Measurements from ENCODE around the gene CTNND2.

CTNND2 gene

DNA sequence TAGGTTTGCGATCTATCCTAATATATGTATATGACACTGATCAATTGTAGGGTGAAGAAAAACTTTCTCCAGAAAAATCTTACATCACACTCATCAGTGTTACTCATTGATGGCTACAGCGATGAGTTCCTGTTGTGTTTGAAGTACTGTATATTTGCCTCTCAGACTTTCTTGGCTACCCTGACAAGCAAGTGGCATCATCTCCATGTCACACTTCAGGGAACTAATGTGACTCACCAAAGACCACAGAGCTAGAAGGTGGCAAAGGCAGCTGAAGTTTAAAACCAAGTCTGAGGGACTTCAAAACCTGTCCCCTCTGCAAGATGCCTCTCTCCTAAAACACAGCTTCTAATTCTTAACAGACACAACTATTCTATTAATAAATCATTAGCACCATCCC lies 451.4 kb downstream of the CTNND2 start:
- no peaks in the 10 kb centered on the region for H3K27me3 ChIP-seq (ENCODE audit: control insufficient read depth in 1 of 2, insufficient read depth in 1 of 2, low read length in 2 of 2)
- no peak overlapping the region for H3K18ac ChIP-seq (ENCODE audit: low read depth in 1 of 2, low read length in 2 of 2)
- DNase-seq = no peak
- H3K27ac ChIP-seq (ENCODE audit: low read length, poor library complexity, severe bottlenecking) = no peak overlapping the region
- H3K14ac ChIP-seq (ENCODE audit: low read length in 2 of 2) = no peak overlapping the region
- H2BK15ac ChIP-seq (ENCODE audit: low read depth, poor library complexity, severe bottlenecking) = no peak overlapping the region
- no peaks in the 10 kb centered on the region for H3K79me1 ChIP-seq (replicated peaks; ENCODE audit: low read length, poor library complexity, severe bottlenecking)
- H3K4ac ChIP-seq (ENCODE audit: low read depth in 1 of 2, low read length in 2 of 2) = no peak overlapping the region
- no peaks in the 10 kb centered on the region for H3K9me3 ChIP-seq (ENCODE audit: control insufficient read depth, low read length)
- H3K23ac ChIP-seq (ENCODE audit: low read length in 2 of 2) = no peak overlapping the region
- H2BK12ac ChIP-seq (ENCODE audit: low read length in 2 of 2) = no peak overlapping the region
- no peak overlapping the region for H2AK5ac ChIP-seq (ENCODE audit: low read length, severe bottlenecking)
- no peak overlapping the region for H4K91ac ChIP-seq (ENCODE audit: low read length)
- no peak overlapping the region for H3K4me2 ChIP-seq (ENCODE audit: low read length, poor library complexity, severe bottlenecking)
- H3K9ac ChIP-seq (ENCODE audit: low read length) = no peak overlapping the region
- no peaks in the 10 kb centered on the region for H3K4me1 ChIP-seq (ENCODE audit: control insufficient read depth, insufficient read depth, low read depth, low read length)
- H3K4me3 ChIP-seq (ENCODE audit: insufficient read depth in 1 of 2, low read depth in 1 of 2, low read length in 2 of 2) = no peak overlapping the region
- H2BK120ac ChIP-seq (ENCODE audit: low read depth, low read length) = no peak overlapping the region
- H4K8ac ChIP-seq (ENCODE audit: low read length) = no peak overlapping the region
- WGBS = 100% methylated on average over 1 of the region's 2 CpGs
- H2BK5ac ChIP-seq (ENCODE audit: low read depth, low read length, poor library complexity, severe bottlenecking) = no peak overlapping the region
- no peak overlapping the region for H2AFZ ChIP-seq (ENCODE audit: low read depth, low read length)
- H3K36me3 ChIP-seq (ENCODE audit: control insufficient read depth in 1 of 2, insufficient read depth in 2 of 2, low read depth in 1 of 2, low read length in 2 of 2) = no peaks in the 10 kb centered on the region

DNA sequence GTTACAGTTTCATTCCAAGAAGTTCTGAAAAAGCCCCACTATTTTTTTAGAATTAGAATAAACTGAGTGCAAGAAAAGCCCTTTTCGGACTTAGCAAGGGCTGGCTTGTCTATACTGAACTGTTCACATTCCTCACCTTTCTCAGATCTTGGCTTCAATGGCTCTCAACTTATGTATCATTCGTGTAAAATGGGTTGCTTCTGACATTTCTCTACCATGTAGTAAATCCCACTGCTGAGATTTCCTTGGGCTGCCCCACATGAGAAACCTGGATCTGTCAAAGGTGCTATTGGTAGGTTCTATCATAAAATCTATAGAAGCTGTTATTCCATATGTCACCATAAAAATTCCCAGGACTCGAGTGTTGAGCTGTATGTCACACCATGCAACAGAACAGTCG lies 454.3 kb downstream of the CTNND2 start:
- Histone ChIP-seq H3K27me3 (ENCODE audit: control insufficient read depth in 1 of 2, insufficient read depth in 1 of 2, low read length in 2 of 2) (no peaks in the 10 kb centered on the region), H3K4ac (ENCODE audit: low read depth in 1 of 2, low read length in 2 of 2) (no peak overlapping the region), H3K4me1 (ENCODE audit: control insufficient read depth, insufficient read depth, low read depth, low read length) (no peaks in the 10 kb centered on the region), H3K9ac (ENCODE audit: low read length) (no peak overlapping the region), H4K91ac (ENCODE audit: low read length) (no peak overlapping the region), H4K8ac (ENCODE audit: low read length) (no peak overlapping the region), H3K4me2 (ENCODE audit: low read length, poor library complexity, severe bottlenecking) (no peak overlapping the region), H3K79me1 (replicated peaks; ENCODE audit: low read length, poor library complexity, severe bottlenecking) (no peaks in the 10 kb centered on the region), H2AK5ac (ENCODE audit: low read length, severe bottlenecking) (no peak overlapping the region), H2BK5ac (ENCODE audit: low read depth, low read length, poor library complexity, severe bottlenecking) (no peak overlapping the region), H3K23ac (ENCODE audit: low read length in 2 of 2) (no peak overlapping the region), H3K36me3 (ENCODE audit: control insufficient read depth in 1 of 2, insufficient read depth in 2 of 2, low read depth in 1 of 2, low read length in 2 of 2) (no peaks in the 10 kb centered on the region), H3K9me3 (ENCODE audit: control insufficient read depth, low read length) (no peaks in the 10 kb centered on the region), H2BK15ac (ENCODE audit: low read depth, poor library complexity, severe bottlenecking) (no peak overlapping the region), H3K27ac (ENCODE audit: low read length, poor library complexity, severe bottlenecking) (no peak overlapping the region), H3K18ac (ENCODE audit: low read depth in 1 of 2, low read length in 2 of 2) (no peak overlapping the region), H2BK120ac (ENCODE audit: low read depth, low read length) (no peak overlapping the region), H3K14ac (ENCODE audit: low read length in 2 of 2) (no peak overlapping the region), H2AFZ (ENCODE audit: low read depth, low read length) (no peak overlapping the region), H3K4me3 (ENCODE audit: insufficient read depth in 1 of 2, low read depth in 1 of 2, low read length in 2 of 2) (no peak overlapping the region), H2BK12ac (ENCODE audit: low read length in 2 of 2) (no peak overlapping the region)
- DNase-seq = no peak
- WGBS = 53% methylated on average over 2 of the region's 4 CpGs

DNA sequence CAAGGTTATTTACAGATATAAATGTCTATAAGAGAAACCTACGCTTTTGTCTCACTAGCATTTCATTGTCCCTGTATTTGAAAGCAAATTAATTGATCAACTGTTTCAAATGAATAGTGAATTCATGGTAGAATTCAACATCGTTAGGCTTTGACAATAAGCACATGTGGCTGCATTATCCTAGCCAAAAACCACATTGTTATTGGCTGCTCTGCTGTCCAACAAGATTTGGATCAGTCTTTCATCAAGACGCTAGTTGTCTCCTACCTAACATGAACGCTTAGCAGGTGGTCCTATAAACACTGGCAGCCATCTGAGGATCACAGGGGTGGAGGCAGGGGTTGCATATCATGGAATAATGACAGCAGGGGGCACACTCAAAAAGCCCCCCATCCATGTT lies 455.0 kb downstream of the CTNND2 start:
- no peak overlapping the region for H3K4me2 ChIP-seq (ENCODE audit: low read length, poor library complexity, severe bottlenecking)
- no peak overlapping the region for H3K18ac ChIP-seq (ENCODE audit: low read depth in 1 of 2, low read length in 2 of 2)
- no peaks in the 10 kb centered on the region for H3K79me1 ChIP-seq (replicated peaks; ENCODE audit: low read length, poor library complexity, severe bottlenecking)
- no peaks in the 10 kb centered on the region for H3K4me1 ChIP-seq (ENCODE audit: control insufficient read depth, insufficient read depth, low read depth, low read length)
- H3K23ac ChIP-seq (ENCODE audit: low read length in 2 of 2) = no peak overlapping the region
- H2BK120ac ChIP-seq (ENCODE audit: low read depth, low read length) = no peak overlapping the region
- 70% methylated on average over 3 of the region's 4 CpGs for WGBS
- H3K36me3 ChIP-seq (ENCODE audit: control insufficient read depth in 1 of 2, insufficient read depth in 2 of 2, low read depth in 1 of 2, low read length in 2 of 2) = no peaks in the 10 kb centered on the region
- no peak overlapping the region for H3K4me3 ChIP-seq (ENCODE audit: insufficient read depth in 1 of 2, low read depth in 1 of 2, low read length in 2 of 2)
- H4K8ac ChIP-seq (ENCODE audit: low read length) = no peak overlapping the region
- no peak overlapping the region for H2BK12ac ChIP-seq (ENCODE audit: low read length in 2 of 2)
- H3K14ac ChIP-seq (ENCODE audit: low read length in 2 of 2) = no peak overlapping the region
- DNase-seq = no peak
- no peak overlapping the region for H3K9ac ChIP-seq (ENCODE audit: low read length)
- H4K91ac ChIP-seq (ENCODE audit: low read length) = no peak overlapping the region
- H2BK5ac ChIP-seq (ENCODE audit: low read depth, low read length, poor library complexity, severe bottlenecking) = no peak overlapping the region
- no peak overlapping the region for H2AFZ ChIP-seq (ENCODE audit: low read depth, low read length)
- H2AK5ac ChIP-seq (ENCODE audit: low read length, severe bottlenecking) = no peak overlapping the region
- no peaks in the 10 kb centered on the region for H3K27me3 ChIP-seq (ENCODE audit: control insufficient read depth in 1 of 2, insufficient read depth in 1 of 2, low read length in 2 of 2)
- H3K4ac ChIP-seq (ENCODE audit: low read depth in 1 of 2, low read length in 2 of 2) = no peak overlapping the region
- no peak overlapping the region for H2BK15ac ChIP-seq (ENCODE audit: low read depth, poor library complexity, severe bottlenecking)
- no peaks in the 10 kb centered on the region for H3K9me3 ChIP-seq (ENCODE audit: control insufficient read depth, low read length)
- no peak overlapping the region for H3K27ac ChIP-seq (ENCODE audit: low read length, poor library complexity, severe bottlenecking)

DNA sequence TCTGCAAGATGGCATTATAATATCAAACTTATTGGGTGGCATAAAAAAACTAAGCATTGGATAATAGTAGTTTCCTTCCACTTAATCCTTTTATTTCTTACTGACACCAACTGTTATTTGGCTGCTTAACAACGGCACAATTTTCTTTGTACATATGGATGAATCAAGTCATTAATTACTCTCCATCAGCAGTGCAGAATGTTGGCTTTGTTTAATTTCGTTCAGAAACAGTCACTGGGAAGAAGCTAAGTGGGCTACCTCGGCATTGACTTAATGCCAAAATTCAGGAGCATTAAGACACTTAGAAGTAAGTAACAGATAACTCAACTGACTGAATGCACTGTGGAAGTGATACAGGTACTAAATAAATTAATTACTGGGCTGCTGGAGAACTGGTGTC lies 460.4 kb downstream of the CTNND2 start:
- H2AK5ac ChIP-seq (ENCODE audit: low read length, severe bottlenecking) = no peak overlapping the region
- no peak overlapping the region for H3K18ac ChIP-seq (ENCODE audit: low read depth in 1 of 2, low read length in 2 of 2)
- no peaks in the 10 kb centered on the region for H3K79me1 ChIP-seq (replicated peaks; ENCODE audit: low read length, poor library complexity, severe bottlenecking)
- H3K4ac ChIP-seq (ENCODE audit: low read depth in 1 of 2, low read length in 2 of 2) = no peak overlapping the region
- no peak overlapping the region for H2BK120ac ChIP-seq (ENCODE audit: low read depth, low read length)
- no peaks in the 10 kb centered on the region for H3K27me3 ChIP-seq (ENCODE audit: control insufficient read depth in 1 of 2, insufficient read depth in 1 of 2, low read length in 2 of 2)
- no peaks in the 10 kb centered on the region for H3K4me1 ChIP-seq (ENCODE audit: control insufficient read depth, insufficient read depth, low read depth, low read length)
- no peak overlapping the region for H3K14ac ChIP-seq (ENCODE audit: low read length in 2 of 2)
- no peak overlapping the region for H3K27ac ChIP-seq (ENCODE audit: low read length, poor library complexity, severe bottlenecking)
- H2BK5ac ChIP-seq (ENCODE audit: low read depth, low read length, poor library complexity, severe bottlenecking) = no peak overlapping the region
- H3K9me3 ChIP-seq (ENCODE audit: control insufficient read depth, low read length) = no peaks in the 10 kb centered on the region
- no peak overlapping the region for H4K91ac ChIP-seq (ENCODE audit: low read length)
- H3K9ac ChIP-seq (ENCODE audit: low read length) = no peak overlapping the region
- no peak overlapping the region for H3K4me3 ChIP-seq (ENCODE audit: insufficient read depth in 1 of 2, low read depth in 1 of 2, low read length in 2 of 2)
- H4K8ac ChIP-seq (ENCODE audit: low read length) = no peak overlapping the region
- H2AFZ ChIP-seq (ENCODE audit: low read depth, low read length) = no peak overlapping the region
- no peak overlapping the region for H2BK12ac ChIP-seq (ENCODE audit: low read length in 2 of 2)
- H3K36me3 ChIP-seq (ENCODE audit: control insufficient read depth in 1 of 2, insufficient read depth in 2 of 2, low read depth in 1 of 2, low read length in 2 of 2) = no peaks in the 10 kb centered on the region
- H2BK15ac ChIP-seq (ENCODE audit: low read depth, poor library complexity, severe bottlenecking) = no peak overlapping the region
- no peak overlapping the region for H3K23ac ChIP-seq (ENCODE audit: low read length in 2 of 2)
- WGBS = 68% methylated on average over 3 of the region's 3 CpGs
- no peak for DNase-seq
- no peak overlapping the region for H3K4me2 ChIP-seq (ENCODE audit: low read length, poor library complexity, severe bottlenecking)
